HG02970 (cell line): ENCODE results near the gene RPL26.
A peak's percentile ranks its signal among the peaks of the same experiment; 100 is the strongest.

ENCODE experiments used
- ATAC-seq: cut with Tn5 transposase; IDR thresholded peaks from one replicate; pipeline ENCODE4 v1.9.1; 2021; ENCODE audit warnings: mild to moderate bottlenecking, moderate library complexity, moderate number of reproducible peaks; ENCODE audit not compliant: unreplicated experiment, low FRiP score

Gene RPL26

GRCh38 chr17:8383143-8383822 lies at the start of gene RPL26:
RPL26 (minus strand) TSS chr17:8383193; CDS start chr17:8382310, 883 bp downstream.
- peak; percentile 89 for ATAC-seq

DNA sequence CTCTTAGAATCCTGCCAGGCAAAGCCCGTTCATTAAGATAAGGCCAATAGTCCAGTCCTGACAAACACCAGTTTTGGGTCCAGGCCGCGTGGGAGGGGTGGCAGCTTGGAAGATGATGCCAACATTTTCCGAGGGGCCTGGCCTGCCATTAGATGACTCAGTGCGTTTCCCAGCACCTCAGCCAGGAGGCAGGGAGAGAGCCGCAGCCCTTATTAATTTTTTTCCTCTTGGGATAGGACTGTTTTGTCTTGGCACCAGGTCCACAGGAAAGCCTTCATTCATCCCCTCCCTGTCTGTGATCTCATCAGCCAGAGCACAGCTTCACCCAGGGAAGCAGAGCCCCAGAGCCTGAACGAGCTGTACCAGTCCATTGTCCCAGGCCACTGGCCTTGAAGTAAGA lies 48.0 kb upstream of the RPL26 start:
- ATAC-seq = no peak

DNA sequence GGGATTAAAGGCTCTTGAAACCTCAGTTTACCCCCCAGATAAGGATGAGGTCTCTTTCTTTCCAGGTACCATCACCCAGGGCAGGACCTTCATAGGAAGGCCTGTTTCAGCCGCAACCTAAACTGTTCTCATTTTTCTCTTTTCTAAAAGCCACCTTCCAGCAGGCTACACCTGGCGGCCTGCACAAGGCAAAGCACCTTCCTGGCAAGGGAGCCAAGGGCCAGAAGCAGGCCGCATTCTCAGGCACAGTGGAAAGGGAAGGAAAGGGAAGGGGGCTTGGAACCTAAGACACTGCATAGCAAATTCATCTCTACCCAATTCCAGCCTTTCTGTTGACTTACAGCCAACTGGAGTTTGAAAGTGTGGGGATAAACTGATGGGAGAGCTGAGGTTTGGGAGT lies 43.8 kb upstream of the RPL26 start:
- no peak for ATAC-seq

GRCh38 chr17:8426094-8426720 lies 43.2 kb upstream of the RPL26 start:
- ATAC-seq = no peak

DNA sequence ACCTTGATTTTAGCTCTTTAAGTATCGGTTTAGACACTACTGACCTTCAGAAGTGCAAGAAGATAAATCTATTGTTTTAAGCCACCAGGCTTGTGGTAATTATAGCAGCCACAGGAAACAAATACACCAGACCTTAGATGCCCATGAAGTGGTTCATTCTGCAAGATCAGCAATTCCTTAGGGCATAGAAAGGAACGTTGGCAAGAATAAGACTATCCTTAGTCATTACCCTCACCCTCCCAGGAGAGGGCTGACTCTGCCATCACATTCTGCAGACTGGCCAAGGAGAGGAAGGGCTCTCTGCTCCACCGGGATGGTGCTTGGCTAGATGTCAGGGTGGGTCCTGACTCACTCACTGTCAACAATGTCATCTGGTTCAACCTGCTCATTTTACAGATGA lies 38.6 kb upstream of the RPL26 start:
- no peak for ATAC-seq

GRCh38 chr17:8420041-8420934 lies 37.3 kb upstream of the RPL26 start:
- ATAC-seq = no peak

DNA sequence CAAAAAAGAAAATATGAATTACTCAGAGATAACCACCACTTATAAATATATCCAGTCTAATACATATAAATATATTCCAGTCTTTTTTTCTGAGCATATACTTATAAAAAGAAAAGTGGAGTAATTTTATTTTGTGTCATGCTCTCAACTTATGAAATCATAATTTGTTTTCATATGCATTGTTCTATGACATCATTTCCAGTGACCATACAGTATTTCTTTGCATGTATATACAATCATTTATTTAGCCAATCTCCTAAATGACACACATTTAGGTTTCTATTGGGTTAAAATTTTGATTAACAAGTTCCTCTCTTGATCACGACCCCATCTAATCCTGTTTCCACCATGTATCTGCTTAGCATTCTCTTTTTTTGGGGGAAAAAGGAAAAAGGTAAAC lies 36.3 kb upstream of the RPL26 start:
- ATAC-seq = no peak

DNA sequence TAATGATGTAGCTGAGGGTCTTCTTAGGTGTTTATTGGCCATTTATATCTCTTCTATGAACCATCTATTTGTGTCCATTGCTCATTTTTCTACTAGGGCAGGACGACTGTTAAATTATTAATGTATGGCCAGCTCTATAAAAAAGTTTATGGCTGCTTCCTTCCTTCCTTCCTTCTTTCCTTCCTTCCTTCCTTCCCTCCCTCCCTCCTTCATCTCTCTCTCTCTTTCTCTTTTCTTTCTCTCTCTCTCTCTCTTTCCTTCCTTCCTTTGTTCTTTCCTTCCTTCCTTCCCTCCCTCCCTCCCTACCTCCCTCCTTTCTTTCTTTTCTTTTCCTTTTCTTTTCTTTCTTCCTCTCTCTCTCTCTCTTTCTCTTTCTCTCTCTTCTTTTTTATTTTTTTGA lies 35.5 kb upstream of the RPL26 start:
- ATAC-seq = no peak

- ATAC-seq = no peak
Measured at GRCh38 chr17:8417806-8418205, 34.8 kb upstream of the RPL26 start.

DNA sequence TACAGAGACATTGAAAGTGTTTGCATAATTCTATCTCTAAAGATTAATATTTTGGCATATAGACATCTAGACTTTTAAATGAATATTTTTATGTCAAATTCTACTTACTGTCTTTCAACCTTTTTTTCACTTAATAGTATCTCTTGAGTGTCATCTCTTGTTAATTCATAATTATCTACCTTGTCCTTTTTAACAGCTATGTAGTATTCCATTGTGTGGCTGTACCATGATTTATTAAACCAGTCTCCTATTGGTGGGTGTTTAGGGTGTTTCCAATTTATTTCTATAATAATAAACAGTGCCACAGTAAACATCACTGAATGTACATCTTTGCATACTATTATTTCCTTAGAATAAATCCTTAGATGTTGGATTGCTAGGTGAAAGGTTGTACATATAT lies 30.9 kb upstream of the RPL26 start:
- no peak for ATAC-seq

DNA sequence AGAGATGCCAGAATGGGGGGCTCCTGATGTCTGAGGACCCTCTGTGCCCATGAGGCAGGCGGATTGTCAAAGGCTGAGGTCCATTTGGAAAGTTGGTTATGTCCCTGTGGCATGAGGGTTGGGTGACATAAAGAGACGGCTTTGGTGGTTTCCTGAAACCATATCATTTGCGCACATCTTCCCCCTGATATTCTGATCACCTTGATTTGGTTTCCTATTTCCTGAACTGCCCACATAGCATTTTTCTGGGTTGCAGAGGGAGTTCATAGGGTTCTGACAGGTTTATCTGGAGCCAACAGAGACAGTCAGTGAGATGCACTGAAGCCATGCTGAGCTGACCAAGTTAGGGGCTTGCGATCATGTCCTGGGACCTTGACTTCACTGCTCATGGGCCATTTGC lies 30.3 kb upstream of the RPL26 start:
- ATAC-seq = no peak

GRCh38 chr17:8412089-8412488 lies 29.1 kb upstream of the RPL26 start:
- ATAC-seq = no peak

DNA sequence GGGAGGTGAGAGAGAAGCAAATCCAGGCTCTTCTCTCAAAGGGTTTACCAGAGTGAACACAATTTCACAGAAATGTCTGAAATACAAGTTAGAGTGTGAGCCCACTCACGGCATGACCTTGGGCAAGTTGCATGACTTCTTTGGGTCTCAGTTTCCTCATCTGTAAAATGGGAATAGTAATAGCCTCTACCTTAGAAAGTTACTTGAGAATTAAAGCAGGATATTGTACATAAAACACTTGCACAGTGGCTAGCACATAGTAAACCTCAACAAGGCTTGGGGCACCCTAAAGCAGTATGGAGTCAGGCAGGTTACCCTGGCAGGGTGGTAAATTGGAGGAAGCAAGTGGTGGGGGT lies 27.9 kb upstream of the RPL26 start:
- ATAC-seq = no peak

GRCh38 chr17:8409966-8410882 lies 27.2 kb upstream of the RPL26 start:
- ATAC-seq = no peak

DNA sequence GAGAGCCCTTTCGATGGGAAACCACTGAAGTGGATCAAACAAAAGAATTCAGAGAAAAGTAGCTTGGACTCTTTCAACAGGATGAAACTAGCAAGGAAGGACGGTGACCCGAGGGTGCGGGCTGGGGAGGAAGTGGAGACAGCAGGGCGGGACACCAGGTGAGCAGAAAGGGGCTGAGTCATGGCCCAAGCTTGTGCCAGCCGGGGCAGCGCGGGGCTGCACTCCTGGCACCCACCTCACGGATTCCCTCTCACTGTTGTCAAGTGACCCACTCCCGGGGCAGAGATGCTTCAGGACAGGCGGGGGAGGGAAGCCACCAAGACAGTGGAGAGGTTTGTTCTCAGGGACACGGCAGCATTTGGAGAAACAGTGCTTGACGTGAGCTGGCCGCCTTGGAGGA lies 25.4 kb upstream of the RPL26 start:
- ATAC-seq = no peak

DNA sequence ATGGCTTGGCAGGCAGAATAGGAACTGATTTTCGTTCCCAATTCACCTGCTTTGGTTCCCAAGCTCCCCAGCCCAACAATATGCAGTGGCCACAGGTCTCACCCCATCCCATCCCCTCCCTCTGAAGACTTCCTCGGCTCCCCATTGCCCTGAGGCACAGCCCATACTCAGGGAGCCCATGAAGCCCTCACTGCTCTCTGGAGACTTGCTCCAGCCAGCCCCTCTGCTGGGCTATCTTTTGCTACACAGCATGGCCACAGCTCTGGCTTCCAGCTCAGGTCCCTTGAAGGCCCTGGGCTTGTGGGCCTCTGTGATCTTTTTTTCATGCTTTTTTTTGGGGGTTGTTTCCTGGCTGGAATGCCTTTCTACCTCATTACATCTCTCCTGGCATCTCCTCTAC lies 23.2 kb upstream of the RPL26 start:
- ATAC-seq = no peak

GRCh38 chr17:8405499-8406016 lies 22.6 kb upstream of the RPL26 start:
- ATAC-seq = no peak

GRCh38 chr17:8402921-8403536 lies 20.0 kb upstream of the RPL26 start:
- no peak for ATAC-seq

DNA sequence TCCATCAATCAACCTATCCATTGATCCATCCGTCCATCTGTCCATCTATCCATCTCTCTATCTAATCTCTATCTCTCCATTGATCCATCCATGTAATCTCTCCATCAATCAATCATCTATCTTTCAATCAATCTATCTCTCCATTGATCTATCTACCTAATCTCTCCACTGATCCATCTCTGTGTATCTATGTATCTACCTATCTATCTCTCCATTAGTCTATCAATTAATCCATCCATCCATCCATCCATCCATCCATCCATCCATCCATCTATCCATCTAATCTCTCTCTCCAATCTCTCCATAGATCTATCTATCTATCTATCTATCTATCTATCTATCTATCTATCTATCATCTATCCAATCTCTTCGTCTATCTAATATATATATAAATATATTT lies 18.1 kb upstream of the RPL26 start:
- no peak for ATAC-seq

DNA sequence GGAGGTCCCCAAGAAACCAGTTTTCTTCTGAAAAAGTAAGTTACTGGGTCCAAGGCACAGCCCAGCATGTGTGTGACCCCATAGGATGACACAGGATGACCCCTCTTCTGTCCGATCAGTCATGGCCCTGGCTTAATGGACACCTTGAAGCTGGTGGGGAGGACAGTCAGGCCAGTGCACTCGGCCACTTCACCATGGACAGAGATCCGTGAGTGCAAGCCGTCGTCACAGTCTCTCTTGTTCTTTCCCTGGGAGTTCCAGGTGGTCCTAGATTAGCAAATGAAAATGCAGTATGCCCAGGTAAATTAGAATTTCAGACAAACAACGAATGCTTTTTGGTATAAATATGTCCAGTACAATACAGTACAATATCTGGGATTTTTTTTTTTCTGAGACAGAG lies 16.0 kb upstream of the RPL26 start:
- no peak for ATAC-seq
